ENCODE results near the gene LRMDA. TPM values are rescaled to one million over a fixed set of nuclear protein-coding genes. Genes with fewer than 3 reads are reported as not detected.
A peak's percentile ranks its signal among the peaks of the same experiment; 100 is the strongest.

Gene LRMDA
- total RNA-seq, 1 donor from 2014 or later, result 22.3 TPM

DNA sequence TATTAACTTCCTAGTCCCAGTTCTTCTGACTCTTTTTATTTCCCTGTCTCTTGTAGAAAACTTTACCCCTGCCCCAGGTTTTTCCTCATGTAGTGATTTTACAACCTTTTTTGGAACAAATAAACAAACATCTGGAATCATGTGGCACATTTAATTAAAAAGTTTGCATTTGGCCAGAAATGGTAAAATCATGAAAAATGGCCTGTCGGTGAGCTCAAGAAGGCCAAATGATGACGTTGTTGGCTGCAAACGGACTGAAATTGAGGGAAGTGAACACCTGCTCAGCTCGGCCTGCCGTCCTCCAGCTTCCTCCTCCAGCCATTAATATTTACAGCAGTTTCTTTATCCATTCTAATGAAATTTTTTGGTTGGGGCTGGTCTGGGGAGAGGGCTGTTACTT lies 902.8 kb downstream of the LRMDA start:
- DNase-seq (ENCODE audit: missing footprints), result no peak
- intact Hi-C loops (cut with DNase I), result loop anchor here (5.0 kb wide), 1 partner anchor 98 kb away; no protein-coding TSS in a partner anchor
- no peak for ATAC-seq

DNA sequence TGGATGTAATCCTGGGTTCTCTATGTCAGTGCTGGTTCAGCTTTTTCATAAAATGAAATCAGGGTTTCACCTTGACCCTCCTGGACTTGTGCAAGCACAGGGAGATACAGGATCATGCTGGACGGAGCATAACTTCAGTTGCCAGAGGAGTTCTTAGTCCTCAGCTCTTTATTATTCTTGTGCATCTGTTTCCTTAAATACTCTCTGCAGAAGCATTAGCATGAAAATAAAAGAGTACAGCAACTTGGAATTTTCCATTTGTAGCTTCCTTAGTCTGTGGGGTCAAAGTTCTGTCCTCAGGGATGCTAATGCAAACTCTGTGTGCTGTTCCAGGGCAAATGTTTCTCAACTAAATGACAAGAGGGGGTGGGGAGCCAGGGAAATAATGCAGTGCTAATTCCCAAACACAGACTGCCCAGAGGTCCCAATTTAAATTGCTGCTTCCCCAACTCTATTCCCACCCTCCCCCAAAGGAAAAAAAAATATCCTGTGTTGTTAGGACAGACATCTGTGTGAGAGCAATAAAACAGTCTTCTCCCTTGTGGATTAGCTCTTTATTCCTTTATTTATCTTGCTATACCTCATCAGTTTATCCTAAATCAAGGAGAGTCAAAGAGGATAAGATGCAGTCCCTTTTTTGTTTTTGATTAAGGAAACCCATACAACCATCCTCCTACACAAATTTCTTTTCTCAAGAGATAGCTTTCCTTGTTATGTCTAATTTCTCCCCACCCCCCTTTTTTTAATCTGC lies 905.0 kb downstream of the LRMDA start:
- intact Hi-C loops (cut with DNase I), result no loop called here
- ATAC-seq, result peak; percentile 65
- DNase-seq (ENCODE audit: missing footprints), result no peak

DNA sequence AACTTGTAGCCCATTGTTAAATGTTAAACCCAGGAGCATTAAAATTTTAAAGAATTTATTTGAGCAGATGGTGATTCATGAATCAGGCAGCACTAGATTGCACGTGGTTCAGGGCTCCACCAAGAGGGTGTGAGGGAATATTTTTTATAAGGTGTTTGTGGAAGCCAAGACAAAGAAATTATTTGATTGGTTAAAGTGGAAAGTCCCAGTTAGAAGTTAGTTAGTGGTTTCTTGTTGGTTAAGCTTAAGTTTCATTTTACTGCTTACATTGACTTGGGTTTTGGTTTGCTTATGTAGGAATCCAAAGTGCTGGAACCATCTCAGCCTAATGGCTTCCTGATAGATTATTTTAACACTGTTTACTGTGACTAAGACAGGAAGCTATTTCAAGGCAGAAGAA lies 906.2 kb downstream of the LRMDA start:
- DNase-seq (ENCODE audit: missing footprints) (no peak), ATAC-seq (no peak)
- intact Hi-C loops (cut with DNase I), result no loop called here

DNA sequence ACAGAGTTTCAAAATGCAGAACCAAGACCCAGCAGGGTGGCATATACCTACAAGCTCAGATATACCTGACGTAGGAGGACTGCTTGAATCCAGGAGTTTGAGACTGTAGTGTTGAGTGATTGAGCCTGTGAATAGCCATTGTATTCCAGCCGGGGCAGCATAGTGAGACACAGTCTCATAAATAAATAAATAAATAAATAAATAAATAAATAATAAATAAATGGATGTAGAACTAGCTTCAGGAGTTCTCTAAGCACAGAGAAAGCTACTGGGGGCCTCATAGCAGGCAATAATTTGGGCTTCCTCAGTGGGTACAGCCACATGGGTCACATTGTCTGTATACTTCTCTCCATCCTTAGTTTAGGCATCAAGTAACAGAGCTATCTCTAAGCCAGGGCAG lies 906.8 kb downstream of the LRMDA start:
- intact Hi-C loops (cut with DNase I), result no loop called here
- DNase-seq (ENCODE audit: missing footprints) (no peak), ATAC-seq (no peak)

DNA sequence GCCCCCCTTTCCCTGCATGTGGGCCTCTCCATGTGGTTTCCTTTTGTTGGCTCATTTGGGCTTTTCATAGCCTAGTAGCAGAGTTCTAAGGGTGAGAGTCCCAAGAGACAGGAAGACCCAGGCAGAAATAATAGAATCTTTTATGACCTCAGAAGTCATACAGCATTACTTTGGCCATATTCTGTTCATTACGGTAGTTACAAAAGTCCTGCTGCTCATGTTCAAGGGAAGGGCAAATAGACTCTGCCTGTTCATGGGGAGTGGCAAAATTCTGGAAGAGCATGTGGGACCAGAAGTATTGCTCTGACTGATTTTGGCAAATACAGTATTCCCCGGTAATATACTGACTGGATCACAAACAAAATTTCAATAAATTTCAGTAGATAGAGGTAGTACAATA lies 910.3 kb downstream of the LRMDA start:
- DNase-seq (ENCODE audit: missing footprints) (no peak), ATAC-seq (no peak)
- intact Hi-C loops (cut with DNase I), result no loop called here

DNA sequence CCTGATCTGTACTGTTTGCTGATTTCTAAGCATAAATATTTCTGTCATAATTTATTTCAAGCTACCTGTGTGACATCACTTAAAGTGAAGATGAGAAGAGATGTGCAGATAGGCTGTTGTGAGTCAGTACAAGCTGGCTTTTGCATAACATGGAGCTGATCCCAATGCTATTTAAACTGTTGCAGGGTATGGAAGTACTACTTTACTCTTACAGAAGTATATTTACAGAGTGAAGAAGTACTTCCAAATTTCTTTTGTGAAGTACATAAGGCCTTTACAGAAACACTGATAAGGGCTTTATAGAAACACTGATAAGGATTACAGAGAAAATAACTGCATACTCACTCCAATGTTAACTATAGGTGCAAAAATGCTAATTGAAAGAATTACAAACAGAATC lies 911.6 kb downstream of the LRMDA start:
- no peak for ATAC-seq
- DNase-seq (ENCODE audit: missing footprints), result no peak
- intact Hi-C loops (cut with DNase I), result no loop called here

DNA sequence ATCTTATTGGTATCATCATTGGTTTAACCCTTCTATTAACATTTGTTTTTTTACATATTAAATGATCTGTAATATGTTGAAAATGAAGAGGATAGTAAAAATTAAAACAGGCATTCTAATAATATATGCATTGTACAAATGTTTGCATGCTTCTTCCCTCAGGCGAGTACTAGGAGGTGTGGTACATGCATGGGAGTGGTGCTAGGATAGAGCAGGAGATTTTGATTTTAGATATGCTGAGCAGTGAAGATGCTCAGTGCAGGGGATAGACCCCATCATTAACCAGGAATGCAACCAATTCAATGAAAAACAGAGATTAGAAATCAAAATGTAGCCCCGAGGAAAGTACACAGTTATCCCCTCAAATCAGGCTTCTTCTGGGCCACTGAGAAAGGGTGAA lies 916.4 kb downstream of the LRMDA start:
- no peak for DNase-seq (ENCODE audit: missing footprints)
- no peak for ATAC-seq
- intact Hi-C loops (cut with DNase I), result no loop called here

DNA sequence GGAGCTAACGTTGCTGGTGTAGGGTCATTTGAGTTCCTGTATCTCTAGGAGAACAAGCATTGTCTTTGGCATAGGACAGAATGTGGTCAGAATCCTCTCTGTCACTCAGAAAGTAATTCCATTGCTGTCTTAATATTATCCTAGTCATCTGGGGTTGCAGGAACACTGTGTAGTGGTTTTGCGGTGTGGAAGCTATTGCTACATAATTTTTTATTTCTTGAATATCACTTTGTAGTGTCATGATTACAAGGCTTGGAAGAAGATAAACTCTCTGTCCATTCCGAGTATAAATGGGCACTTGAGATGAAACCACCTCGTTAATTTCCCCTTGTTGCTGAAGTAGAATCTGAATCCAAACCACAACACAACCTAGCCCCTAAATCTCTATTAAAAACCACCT lies 919.2 kb downstream of the LRMDA start:
- DNase-seq (ENCODE audit: missing footprints), result no peak

DNA sequence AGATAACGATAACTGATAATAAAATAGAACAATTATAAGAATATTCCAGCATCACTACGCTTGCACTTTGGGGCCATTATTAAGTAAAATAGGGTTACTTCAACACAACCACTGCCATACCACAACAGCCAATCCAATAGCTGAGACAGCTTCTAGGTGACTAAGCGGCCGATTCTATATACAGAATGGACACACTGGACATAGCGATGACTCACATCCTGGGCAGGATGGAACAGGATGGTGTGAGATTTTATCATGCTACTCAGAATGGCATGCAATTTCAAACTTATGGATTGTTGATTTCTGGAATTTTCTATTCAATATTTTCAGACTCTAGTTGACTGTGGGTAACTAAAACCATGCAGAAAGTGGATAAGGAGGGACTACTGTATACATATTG lies 920.9 kb downstream of the LRMDA start:
- intact Hi-C loops (cut with DNase I), result no loop called here
- ATAC-seq (no peak), DNase-seq (ENCODE audit: missing footprints) (no peak)

More for the DNA sequence above, 919.2 kb downstream of the LRMDA start:
- intact Hi-C loops (cut with DNase I), result no loop called here
- ATAC-seq, result no peak

DNA sequence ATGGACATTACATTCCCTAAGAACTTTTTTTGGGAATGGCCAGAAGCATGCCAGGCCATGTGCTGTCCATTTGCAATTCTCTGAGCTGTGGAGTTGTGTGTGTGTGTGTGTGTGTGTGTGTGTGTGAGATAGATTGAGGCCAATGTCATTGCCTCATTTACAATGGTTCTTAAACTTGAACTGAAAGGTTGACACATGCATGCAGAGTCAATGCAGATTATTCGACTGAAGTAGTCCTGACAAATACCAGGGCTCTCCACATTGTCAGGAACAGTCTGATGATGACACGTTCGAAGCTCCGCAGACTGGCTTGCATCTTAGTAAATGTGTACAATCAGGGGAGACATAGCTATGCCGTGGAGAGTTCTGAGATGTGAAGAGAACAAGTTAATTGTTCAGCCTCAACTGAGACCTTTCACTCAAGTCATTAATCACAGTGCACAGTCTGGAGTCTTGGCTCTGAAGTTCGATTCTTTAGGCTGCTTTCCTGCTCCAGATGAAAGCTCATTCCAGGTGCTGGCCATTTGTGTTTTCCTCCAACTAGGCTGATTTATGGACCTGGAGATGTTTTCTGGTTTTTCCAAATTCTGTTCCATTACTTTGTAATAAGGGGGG lies 921.9 kb downstream of the LRMDA start:
- intact Hi-C loops (cut with DNase I), result no loop called here
- ATAC-seq (no peak), DNase-seq (ENCODE audit: missing footprints) (no peak)

DNA sequence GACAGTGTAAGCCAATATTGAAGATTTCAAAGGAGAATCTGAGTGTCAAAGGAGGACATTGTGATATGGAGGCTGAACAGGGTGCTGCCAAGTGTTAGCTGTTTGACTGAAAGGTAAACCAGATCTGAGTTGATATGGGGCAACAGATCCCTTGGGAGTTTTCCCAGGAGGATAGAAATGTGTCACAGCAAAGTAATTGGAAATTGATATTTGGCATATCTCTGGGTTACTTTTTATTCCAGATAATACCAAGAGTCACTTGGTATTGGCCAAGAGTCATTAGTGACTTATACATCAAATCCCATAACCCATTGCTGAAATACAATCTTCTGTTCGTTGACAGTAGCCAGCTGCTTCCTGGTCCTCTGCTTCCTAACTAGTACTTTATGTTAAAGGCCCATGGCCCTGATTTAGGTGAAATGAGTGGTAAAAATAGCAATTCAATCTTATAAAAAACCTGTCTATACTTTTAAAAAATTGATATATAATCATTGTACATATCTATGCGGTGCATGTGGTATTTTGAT lies 922.9 kb downstream of the LRMDA start:
- DNase-seq (ENCODE audit: missing footprints) (no peak), ATAC-seq (no peak)
- intact Hi-C loops (cut with DNase I), result no loop called here

DNA sequence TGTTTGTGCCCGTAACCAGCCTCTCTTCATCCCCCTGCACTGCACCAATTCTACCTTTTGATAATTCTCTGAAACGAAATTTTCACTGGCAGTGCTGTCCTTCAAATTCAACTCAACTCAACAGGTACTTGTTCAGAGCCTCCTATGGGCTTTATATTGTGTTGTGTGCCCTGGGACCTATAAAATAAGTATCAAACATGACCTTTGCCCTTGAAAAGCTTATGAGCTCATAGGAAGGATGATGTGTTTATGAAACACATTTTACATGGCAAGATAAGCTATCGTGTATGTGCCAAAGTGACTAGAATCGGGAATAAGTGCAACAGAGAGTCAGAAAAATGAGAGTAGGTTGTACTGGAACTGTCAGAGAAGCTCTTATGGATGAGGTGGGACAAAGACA lies 923.5 kb downstream of the LRMDA start:
- no peak for ATAC-seq

DNA sequence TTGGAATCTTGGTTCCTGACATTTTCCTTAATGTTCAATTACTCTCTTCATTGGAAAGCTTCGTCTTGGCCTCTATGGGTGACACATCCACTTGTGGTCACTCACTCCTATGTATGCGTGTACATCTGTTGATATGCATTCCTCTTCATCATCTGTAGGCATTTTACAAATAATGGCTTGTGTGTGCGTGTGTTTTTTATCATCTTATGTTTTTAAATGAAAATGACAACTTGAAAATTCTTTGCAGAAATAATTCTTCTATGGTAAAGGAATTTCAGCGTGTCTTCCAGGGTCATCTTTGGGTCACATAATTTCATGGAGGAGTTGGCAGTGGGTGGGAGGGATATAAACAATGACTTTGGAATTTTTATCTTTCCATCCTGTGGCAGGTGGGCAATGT lies 925.1 kb downstream of the LRMDA start:
- intact Hi-C loops (cut with DNase I), result no loop called here
- DNase-seq (ENCODE audit: missing footprints), result no peak
- ATAC-seq, result no peak

More for the DNA sequence above, 923.5 kb downstream of the LRMDA start:
- intact Hi-C loops (cut with DNase I), result no loop called here
- DNase-seq (ENCODE audit: missing footprints), result no peak

DNA sequence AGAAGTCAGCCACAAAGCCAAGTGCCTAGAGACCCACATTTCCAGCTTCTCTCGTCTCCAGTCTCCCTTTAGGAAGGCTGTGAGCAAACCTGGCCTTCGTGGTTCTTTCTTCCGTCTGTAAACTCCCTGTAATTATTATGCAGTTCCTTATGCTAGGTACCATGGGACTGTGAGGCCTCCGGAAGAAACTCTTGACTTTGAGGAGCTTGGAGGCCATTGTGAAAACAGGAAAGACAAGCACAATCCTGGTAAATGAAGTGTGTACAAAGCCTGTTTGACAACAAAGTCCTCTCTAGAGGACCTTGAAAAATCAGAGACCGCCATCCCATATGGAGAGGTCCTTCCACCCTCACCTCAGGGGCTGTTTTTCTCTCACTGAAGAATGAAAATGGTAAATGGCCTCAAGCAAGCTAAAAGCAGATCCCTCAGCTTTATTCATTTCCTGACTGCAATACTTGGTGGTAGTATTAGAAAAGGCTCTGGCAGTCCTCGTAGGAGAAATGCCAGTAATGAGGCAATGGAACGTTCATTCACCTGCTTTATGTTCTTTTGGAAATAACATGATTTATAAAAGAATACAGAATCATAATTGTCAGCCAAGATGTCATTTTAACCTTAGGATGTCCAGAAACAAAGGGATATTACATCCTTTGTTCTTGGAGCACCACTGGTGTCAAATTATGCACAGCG lies 926.4 kb downstream of the LRMDA start:
- ATAC-seq (no peak), DNase-seq (ENCODE audit: missing footprints) (no peak)
- intact Hi-C loops (cut with DNase I), result no loop called here

DNA sequence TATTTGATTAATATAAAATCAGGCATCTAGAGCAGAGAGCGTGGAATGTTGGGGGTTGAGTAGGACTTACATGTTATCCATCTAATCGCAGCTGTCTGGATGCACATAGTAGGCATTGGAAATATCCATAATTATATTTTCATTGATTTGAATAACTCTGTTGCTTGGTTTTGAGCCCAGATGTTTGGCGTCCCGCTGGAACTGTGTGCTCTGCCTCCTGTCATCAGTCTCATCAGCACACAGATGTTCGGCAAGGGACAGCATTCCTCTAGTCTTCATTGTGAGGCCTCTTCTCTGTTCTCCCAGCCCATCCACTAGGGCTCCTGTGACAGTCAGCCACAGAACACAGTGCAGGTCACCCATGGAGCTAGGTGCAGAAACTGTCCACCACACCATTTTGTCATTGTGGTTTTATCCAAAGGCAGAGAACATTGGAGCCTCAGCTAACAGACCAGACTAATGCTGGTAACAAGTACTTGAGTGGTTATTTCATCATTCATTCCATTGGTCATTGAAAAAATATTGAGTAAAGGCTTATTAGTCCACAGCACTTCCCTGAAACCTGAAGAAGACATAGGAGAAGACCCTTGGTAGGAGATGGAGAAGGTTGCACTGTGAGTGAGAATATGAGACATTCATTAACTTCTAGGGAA lies 927.4 kb downstream of the LRMDA start:
- intact Hi-C loops (cut with DNase I), result no loop called here
- peak; percentile 48 for ATAC-seq
- no peak for DNase-seq (ENCODE audit: missing footprints)

DNA sequence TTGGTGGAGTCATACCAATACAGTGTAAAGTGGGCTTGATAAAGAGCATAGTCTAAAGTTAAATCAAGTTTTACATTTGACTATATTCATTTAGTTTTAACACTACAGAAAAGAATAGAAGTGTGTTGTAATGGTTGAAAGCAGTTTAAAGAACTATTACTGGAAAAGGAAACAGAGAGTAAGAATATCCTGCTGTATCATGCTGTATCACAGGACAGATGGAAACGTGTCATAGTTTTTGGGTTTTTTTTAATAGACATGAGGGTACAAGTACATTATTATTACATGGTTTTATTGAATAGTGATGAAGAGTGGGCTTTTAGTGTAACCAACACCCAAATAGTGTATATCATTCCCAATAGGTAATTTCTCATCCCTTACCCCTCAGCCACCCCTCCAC lies 944.3 kb downstream of the LRMDA start:
- intact Hi-C loops (cut with DNase I), result no loop called here
- ATAC-seq, result no peak
- no peak for DNase-seq (ENCODE audit: missing footprints)

DNA sequence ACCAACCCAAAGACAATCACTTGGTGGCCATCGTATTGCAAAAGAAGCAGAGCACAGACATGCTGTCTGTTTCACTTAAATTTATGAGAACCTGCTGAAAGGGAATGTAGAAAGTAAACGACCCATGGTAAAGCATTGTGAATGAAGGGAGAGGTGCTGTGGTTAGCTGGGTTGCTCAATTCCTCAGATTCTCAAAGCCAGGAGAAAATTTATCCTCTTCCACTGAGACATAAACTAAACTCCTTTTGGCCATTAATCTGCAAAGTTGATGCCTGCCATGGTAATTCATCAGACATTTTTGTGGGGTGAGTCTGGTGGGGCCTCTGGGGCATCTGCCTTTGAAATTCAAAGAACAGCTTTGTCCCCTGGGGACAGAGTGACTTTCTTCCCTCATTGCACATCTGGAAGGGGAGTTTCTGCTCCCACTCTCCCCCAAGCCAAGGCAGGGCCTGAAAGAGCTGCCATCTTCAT lies 951.0 kb downstream of the LRMDA start:
- intact Hi-C loops (cut with DNase I), result no loop called here
- no peak for DNase-seq (ENCODE audit: missing footprints)
- no peak for ATAC-seq

DNA sequence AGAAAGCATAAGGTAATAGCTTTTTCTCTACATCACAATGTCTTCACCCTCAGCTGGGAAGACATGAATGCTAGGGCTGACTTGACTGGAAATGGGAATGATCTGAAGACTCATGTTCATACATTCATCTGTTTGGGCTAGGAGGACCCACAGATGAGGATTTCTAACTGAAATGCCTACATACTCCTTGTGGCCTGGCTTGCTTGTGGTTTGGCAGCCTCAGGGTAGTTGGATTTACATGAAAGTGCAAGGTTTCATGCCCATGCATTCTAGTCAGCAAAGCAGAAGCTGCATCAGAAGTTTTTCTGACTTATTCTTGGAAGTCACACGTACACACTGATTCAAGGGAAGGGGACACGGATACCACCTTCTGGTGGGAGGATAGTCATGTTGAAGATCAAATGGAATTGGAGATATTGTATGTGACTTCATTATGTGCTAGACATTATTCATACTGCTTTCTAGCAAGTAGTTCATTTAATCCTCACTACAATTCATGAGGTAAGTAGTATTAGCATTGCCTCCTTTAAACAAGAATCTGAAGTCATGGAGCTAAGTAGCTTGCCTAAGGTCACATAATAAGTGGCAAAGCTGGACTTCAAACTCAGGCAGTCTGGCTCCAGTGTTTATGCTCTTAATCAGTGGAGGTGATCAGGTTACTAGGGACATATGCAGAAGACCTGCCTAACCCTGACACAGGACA lies 957.0 kb downstream of the LRMDA start:
- DNase-seq (ENCODE audit: missing footprints) (no peak), ATAC-seq (no peak)
- intact Hi-C loops (cut with DNase I), result no loop called here
